ENCODE data around the gene UROS. TPM values are rescaled to one million over a fixed set of nuclear protein-coding genes. Genes with fewer than 3 reads are reported as not detected.

The UROS gene
- total and polyA plus RNA-seq, 2 donors (not counting 3 experiments of a cell fraction or from before 2014, with no cell fraction given): 38.4 to 42.0 TPM

- BruUV-seq (replicated peaks): no TSS peak
- Histone ChIP-seq H3K4me2 (ENCODE audit: insufficient read depth, low read length) (no peak overlapping the region), H3K9me3 (replicated peaks; ENCODE audit: control insufficient read depth, insufficient read depth, low read length) (no peaks in the 10 kb centered on the region), H2AFZ (ENCODE audit: low read depth, low read length) (no peak overlapping the region), H3K27me3 (ENCODE audit: control insufficient read depth in 2 of 2, insufficient read depth in 2 of 2, low read length in 2 of 2) (no peaks in the 10 kb centered on the region), H3K9me1 (replicated peaks; ENCODE audit: control insufficient read depth, extremely low read depth, insufficient read depth, low read length) (no peaks in the 10 kb centered on the region), H3K9ac (replicated peaks; ENCODE audit: extremely low read depth, insufficient read depth, low read length) (no peak overlapping the region), H3K27ac (ENCODE audit: insufficient read depth, low read depth, low read length) (no peak overlapping the region), H3K4me1 (ENCODE audit: control insufficient read depth, extremely low read depth, insufficient read depth, low read length) (peaks cover 5% of the 10 kb centered on the region), H3K36me3 (ENCODE audit: control insufficient read depth in 2 of 2, extremely low read depth in 1 of 2, insufficient read depth in 2 of 2, low read length in 2 of 2) (no peaks in the 10 kb centered on the region), H3K4me3 (replicated peaks in 1 of 3; ENCODE audit: insufficient read depth in 1 of 3, low read depth in 1 of 3, low read length in 3 of 3) (no peak overlapping the region), H4K20me1 (replicated peaks; ENCODE audit: control insufficient read depth, extremely low read depth, insufficient read depth, low read length) (no peaks in the 10 kb centered on the region), H3K79me2 (ENCODE audit: control insufficient read depth, insufficient read depth, low read length) (peaks cover 5% of the 10 kb centered on the region)
- dilution Hi-C loops (cut with MboI; ENCODE audit: extremely low pct_ligation_motif_present, low sequenced_read_pairs) (no loop called here), intact Hi-C loops (cut with micrococcal nuclease) (no loop called here)
- CTCF ChIA-PET: interaction anchor here (0.7 kb wide), 1 partner anchor 11 kb away, joined by 4 read pairs; no protein-coding TSS in a partner anchor
- no peak for TF ChIP-seq EZH2 (IDR thresholded peaks at IDR 0.05; ENCODE audit: borderline replicate concordance, low read depth, low read length, severe bottlenecking)
- TF ChIP-seq POLR2AphosphoS5 (IDR thresholded peaks at IDR 0.05; ENCODE audit: insufficient read depth, low read depth, low read length): no peak
- TF ChIP-seq MYC (IDR thresholded peaks at IDR 0.05; ENCODE audit: low read depth, low read length): no peak
- TF ChIP-seq, protein P1, sequence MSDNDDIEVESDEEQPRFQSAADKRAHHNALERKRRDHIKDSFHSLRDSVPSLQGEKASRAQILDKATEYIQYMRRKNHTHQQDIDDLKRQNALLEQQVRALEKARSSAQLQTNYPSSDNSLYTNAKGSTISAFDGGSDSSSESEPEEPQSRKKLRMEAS (IDR thresholded peaks at IDR 0.05; ENCODE audit: insufficient read depth, insufficient read length): no peak
- TF ChIP-seq POLR2A (IDR thresholded peaks at IDR 0.05; ENCODE audit: low read depth, low read length): no peak
- no peak for TF ChIP-seq JUN (IDR thresholded peaks at IDR 0.05; ENCODE audit: borderline replicate concordance, insufficient read depth, insufficient read length, low read depth)
- no peak for TF ChIP-seq CTCF (IDR thresholded peaks at IDR 0.05; ENCODE audit: extremely low read depth in 1 of 2, insufficient read depth in 1 of 2, low read depth in 1 of 2, low read length in 2 of 2)
- TF ChIP-seq FOS (IDR thresholded peaks at IDR 0.05; ENCODE audit: borderline replicate concordance, insufficient read depth, low read length): no peak
- TF ChIP-seq GATA2 (IDR thresholded peaks at IDR 0.05; ENCODE audit: insufficient read depth, insufficient read length, low read depth, low read length): no peak
- POLR2A ChIA-PET: no interaction called here
- no peak for DNase-seq (ENCODE audit: low read depth, low spot score)
- FAIRE-seq: no peak
Observed at GRCh38 chr10:125817337-125817946, 5.6 kb downstream of the UROS start.

Measured in endothelial cell of umbilical vein (primary cell).